Panc1 (cell line): ENCODE measurements around the gene FBLN2. TPM values are rescaled to one million over a fixed set of nuclear protein-coding genes. Genes with fewer than 3 reads are reported as not detected.

ENCODE experiments used
- ATAC-seq: fragments of 200-7000 bp; cut with Tn5 transposase; 2 replicates; pipeline ENCODE4 v1.9.1; 2020; ENCODE audit warnings: mild to moderate bottlenecking, moderate library complexity
- BruUV-seq: library from RNA; stranded (reverse); fragments of 400-500 nt; replicated peaks from 2 replicates; lab custom pipeline; 2021; lab: Mats Ljungman, UMichigan
- CTCF ChIA-PET: fragments of 300-600 bp; sonication (Branson Sonifier 250); formaldehyde crosslinking; loops from one replicate; lab custom pipeline; 2022; ENCODE audit warnings: antibody characterized with exemption; lab: Charles Lee
- POLR2A ChIA-PET: fragments of 300-600 bp; sonication (Branson Sonifier 250); formaldehyde crosslinking; loops from one replicate; lab custom pipeline; 2022; ENCODE audit warnings: antibody characterized with exemption; lab: Charles Lee
- DNase-seq: peaks from one replicate; pipeline ENCODE4 v3.0.0-alpha.2; 2010; ENCODE audit warnings: low read depth, low spot score
- H3K27ac ChIP-seq: 2 replicates; pipeline ENCODE4 v1.5.1; 2011; ENCODE audit warnings: mild to moderate bottlenecking, low read length, inconsistent platforms
- H3K27me3 ChIP-seq: fragments of 200-500 bp; sonication (Bioruptor generic); 2 replicates; pipeline ENCODE4 v1.6.0; 2014; ENCODE audit warnings: low read length, inconsistent platforms; ENCODE audit not compliant: control insufficient read depth, insufficient read depth
- H3K36me3 ChIP-seq: fragments of 200-500 bp; sonication (Bioruptor generic); 2 replicates; pipeline ENCODE4 v1.5.1; 2014; ENCODE audit warnings: inconsistent platforms, mild to moderate bottlenecking, low read length, moderate library complexity; ENCODE audit not compliant: control insufficient read depth, insufficient read depth
- H3K4me1 ChIP-seq: 2 replicates; pipeline ENCODE4 v1.5.1; 2011; ENCODE audit warnings: inconsistent platforms, mild to moderate bottlenecking, low read length, moderate library complexity; ENCODE audit not compliant: control insufficient read depth, insufficient read depth
- H3K4me3 ChIP-seq, 2 experiments: 2 replicates each; pipeline ENCODE4 v1.5.1; 2011 to 2012; ENCODE audit warnings: low read depth in 2 of 2, low read length in 2 of 2, mild to moderate bottlenecking in 2 of 2, inconsistent platforms in 1 of 2, moderate library complexity in 1 of 2
- H3K9me3 ChIP-seq: fragments of 200-500 bp; sonication (Bioruptor generic); 2 replicates; pipeline ENCODE4 v1.5.1; 2014; ENCODE audit warnings: low read depth, mild to moderate bottlenecking, inconsistent platforms, low read length, moderate library complexity; ENCODE audit not compliant: control insufficient read depth, insufficient read depth
- POLR2AphosphoS5 ChIP-seq: IDR thresholded peaks from 2 replicates; pipeline ENCODE4 v1.6.1; 2012; ENCODE audit warnings: mild to moderate bottlenecking, low read depth, low read length, moderate library complexity
- REST ChIP-seq, 2 experiments: IDR thresholded peaks; 2 replicates each; pipeline ENCODE4 v1.6.1; 2011 to 2012; ENCODE audit warnings: low read depth in 2 of 2, control low read depth in 1 of 2, low read length in 1 of 2, mild to moderate bottlenecking in 1 of 2, moderate library complexity in 1 of 2; ENCODE audit not compliant: insufficient read depth in 1 of 2
- SIN3A ChIP-seq: IDR thresholded peaks from 2 replicates; pipeline ENCODE4 v1.6.1; 2012; ENCODE audit warnings: low read depth, mild to moderate bottlenecking, low read length, moderate library complexity, borderline replicate concordance; ENCODE audit not compliant: insufficient read depth
- TCF7L2 ChIP-seq: IDR thresholded peaks from 2 replicates; pipeline ENCODE4 v1.6.1; 2011; ENCODE audit warnings: mild to moderate bottlenecking, low read depth, low read length, inconsistent platforms
- in situ Hi-C: cut with HindIII; loops from 2 replicates; pipeline ENCODE4 v1.10.0; 2016; ENCODE audit warnings: low sequenced_read_pairs, low pct_unique_long_range_greater_than_20kb
- intact Hi-C: fragments of 100-400 bp; cut with micrococcal nuclease; formaldehyde crosslinking; loops from one replicate; pipeline ENCODE4 v1.10.0; 2022; ENCODE audit not compliant: unreplicated experiment
- total RNA-seq: library from RNA; stranded (reverse); gene quantifications from one replicate; pipeline ENCODE4 v1.2.1, GENCODE V29; 2021; ENCODE audit not compliant: unreplicated experiment
- TF ChIP-seq, protein P1 (sequence below): fragments of 450-650 bp; IDR thresholded peaks from 2 replicates; pipeline ENCODE4 v1.5.1; 2017; ENCODE audit warnings: mild to moderate bottlenecking

FBLN2 gene
- total RNA-seq, 1 experiment from 2014 or later = 0.44 TPM

- DNase-seq (no peak), ATAC-seq (no peak)
- intact Hi-C loops (no loop called here), in situ Hi-C loops (no loop called here)
- Histone ChIP-seq H3K4me1 (no peaks in the 10 kb centered on the region), H3K27ac (no peak overlapping the region), H3K27me3 (no peaks in the 10 kb centered on the region), H3K36me3 (no peaks in the 10 kb centered on the region), H3K4me3 (no peak overlapping the region), H3K9me3 (no peaks in the 10 kb centered on the region)
- BruUV-seq = no TSS peak
- CTCF ChIA-PET = no interaction called here
- TF ChIP-seq REST (IDR thresholded peaks at IDR 0.05; ENCODE audit: insufficient read depth in 1 of 2, low read depth in 2 of 2, low read length in 1 of 2) (no peak), TCF7L2 (no peak), SIN3A (no peak), POLR2AphosphoS5 (no peak)
- TF ChIP-seq, protein P1, sequence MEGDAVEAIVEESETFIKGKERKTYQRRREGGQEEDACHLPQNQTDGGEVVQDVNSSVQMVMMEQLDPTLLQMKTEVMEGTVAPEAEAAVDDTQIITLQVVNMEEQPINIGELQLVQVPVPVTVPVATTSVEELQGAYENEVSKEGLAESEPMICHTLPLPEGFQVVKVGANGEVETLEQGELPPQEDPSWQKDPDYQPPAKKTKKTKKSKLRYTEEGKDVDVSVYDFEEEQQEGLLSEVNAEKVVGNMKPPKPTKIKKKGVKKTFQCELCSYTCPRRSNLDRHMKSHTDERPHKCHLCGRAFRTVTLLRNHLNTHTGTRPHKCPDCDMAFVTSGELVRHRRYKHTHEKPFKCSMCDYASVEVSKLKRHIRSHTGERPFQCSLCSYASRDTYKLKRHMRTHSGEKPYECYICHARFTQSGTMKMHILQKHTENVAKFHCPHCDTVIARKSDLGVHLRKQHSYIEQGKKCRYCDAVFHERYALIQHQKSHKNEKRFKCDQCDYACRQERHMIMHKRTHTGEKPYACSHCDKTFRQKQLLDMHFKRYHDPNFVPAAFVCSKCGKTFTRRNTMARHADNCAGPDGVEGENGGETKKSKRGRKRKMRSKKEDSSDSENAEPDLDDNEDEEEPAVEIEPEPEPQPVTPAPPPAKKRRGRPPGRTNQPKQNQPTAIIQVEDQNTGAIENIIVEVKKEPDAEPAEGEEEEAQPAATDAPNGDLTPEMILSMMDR = no peak
- POLR2A ChIA-PET = interaction anchor here (0.5 kb wide), 1 partner anchor 113 kb away, joined by 3 read pairs; no protein-coding TSS in a partner anchor
These were observed 75.1 kb downstream of the FBLN2 start for GRCh38 chr3:13624021-13624420.

GRCh38 chr3:13624671-13625125, 75.8 kb downstream of the FBLN2 start:
- ChIA-PET POLR2A (interaction anchor here (0.5 kb wide), 1 partner anchor 114 kb away, joined by 3 read pairs; no protein-coding TSS in a partner anchor), CTCF (no interaction called here)
- no peaks in the 10 kb centered on the region for H3K9me3 ChIP-seq
- no TSS peak for BruUV-seq
- no peaks in the 10 kb centered on the region for H3K4me1 ChIP-seq
- DNase-seq = no peak
- in situ Hi-C loops = no loop called here
- H3K27me3 ChIP-seq = no peaks in the 10 kb centered on the region
- TF ChIP-seq POLR2AphosphoS5 (no peak), TCF7L2 (no peak), REST (IDR thresholded peaks at IDR 0.05; ENCODE audit: insufficient read depth in 1 of 2, low read depth in 2 of 2, low read length in 1 of 2) (no peak), SIN3A (no peak)
- TF ChIP-seq, protein P1 = no peak
- no peak overlapping the region for H3K4me3 ChIP-seq
- ATAC-seq = no peak
- no peak overlapping the region for H3K27ac ChIP-seq
- intact Hi-C loops = no loop called here
- H3K36me3 ChIP-seq = no peaks in the 10 kb centered on the region
